A673 (cell line): ENCODE data around the gene SLC51A.

Experiments used
- CTCF ChIP-seq: fragments of 300-800, 200-600 bp; sonication (generic); conservative IDR thresholded peaks from 2 replicates; pipeline ENCODE4 v1.5.1; 2017; ENCODE audit warnings: low read depth, mild to moderate bottlenecking, antibody characterized with exemption, low read length, moderate library complexity, mixed read lengths
- EZH2 ChIP-seq: fragments of 200-600 bp; sonication (generic); IDR thresholded peaks from 2 replicates; pipeline ENCODE4 v1.6.1; 2017; ENCODE audit warnings: borderline replicate concordance, low read depth, mild to moderate bottlenecking, mixed read lengths, antibody characterized with exemption, low read length; ENCODE audit not compliant: poor library complexity, severe bottlenecking

GRCh38 chr3:196174652-196175051 is 41.7 kb upstream of the SLC51A start:
- TF ChIP-seq CTCF (no peak), EZH2 (no peak)
